OCI-LY1 (cell line): ENCODE results near the gene C10orf67.
"Not testable (repeated sequence)": the region's sequence is repeated elsewhere in the genome, so short reads cannot be mapped to it uniquely, and the experiment has no call there.

ENCODE experiments used
- H2AFZ ChIP-seq: fragments of 200-600 bp; sonication (generic), shearing (Covaris generic); 2 replicates; pipeline ENCODE4 v1.6.0; 2014; ENCODE audit warnings: antibody characterized with exemption, mild to moderate bottlenecking, low read length
- H3F3A ChIP-seq: fragments of 200-600 bp; sonication (generic), shearing (Covaris generic); 2 replicates; pipeline ENCODE4 v1.6.0; 2014; ENCODE audit warnings: mild to moderate bottlenecking, antibody characterized with exemption, low read length, moderate library complexity; ENCODE audit not compliant: insufficient read depth
- H3K27ac ChIP-seq: fragments of 200-600 bp; sonication (generic); 2 replicates; pipeline ENCODE4 v1.5.1; 2014; ENCODE audit warnings: low read length, mixed run types, mild to moderate bottlenecking, low read depth; ENCODE audit not compliant: poor library complexity, severe bottlenecking
- H3K27me3 ChIP-seq: fragments of 200-600 bp; sonication (generic); 2 replicates; pipeline ENCODE4 v1.6.0; 2014; ENCODE audit warnings: antibody characterized with exemption, mild to moderate bottlenecking, low read length, moderate library complexity; ENCODE audit not compliant: insufficient read depth
- H3K36me3 ChIP-seq: fragments of 200-600 bp; sonication (generic); 2 replicates; pipeline ENCODE4 v1.6.1; 2014; ENCODE audit warnings: mild to moderate bottlenecking, antibody characterized with exemption, low read length, moderate library complexity, mixed read lengths; ENCODE audit not compliant: insufficient read depth
- H3K4me1 ChIP-seq: fragments of 200-600 bp; sonication (generic); 2 replicates; pipeline ENCODE4 v1.5.1; 2014; ENCODE audit warnings: mild to moderate bottlenecking, low read length, moderate library complexity; ENCODE audit not compliant: insufficient read depth, severe bottlenecking
- H3K4me2 ChIP-seq: fragments of 200-600 bp; sonication (generic), shearing (Covaris generic); 2 replicates; pipeline ENCODE4 v1.6.1; 2014; ENCODE audit warnings: low read length
- H3K4me3 ChIP-seq: fragments of 200-600 bp; sonication (generic); 2 replicates; pipeline ENCODE4 v1.5.1; 2014; ENCODE audit warnings: low read length, low read depth, mild to moderate bottlenecking, mixed read lengths; ENCODE audit not compliant: poor library complexity, severe bottlenecking
- H3K79me2 ChIP-seq: fragments of 200-600 bp; shearing (Covaris generic); 2 replicates; pipeline ENCODE4 v1.6.1; 2016; ENCODE audit warnings: mixed run types, low read length, mixed read lengths; ENCODE audit not compliant: insufficient read depth
- H3K9ac ChIP-seq: fragments of 200-600 bp; sonication (generic), shearing (Covaris generic); 2 replicates; pipeline ENCODE4 v1.6.1; 2014; ENCODE audit warnings: mild to moderate bottlenecking, low read length, mixed read lengths
- H3K9me2 ChIP-seq: fragments of 200-600 bp; sonication (generic), shearing (Covaris generic); 2 replicates; pipeline ENCODE4 v1.6.1; 2014; ENCODE audit warnings: low read depth, mild to moderate bottlenecking, low read length, mixed read lengths
- H3K9me3 ChIP-seq: fragments of 200-600 bp; shearing (Covaris generic); 2 replicates; pipeline ENCODE4 v1.6.1; 2014; ENCODE audit warnings: low read length, mixed read lengths
- H4K20me1 ChIP-seq: fragments of 200-600 bp; sonication (generic), shearing (Covaris generic); 2 replicates; pipeline ENCODE4 v1.6.0; 2016; ENCODE audit warnings: mild to moderate bottlenecking, low read length; ENCODE audit not compliant: insufficient read depth
- EZH2 ChIP-seq: fragments of 200-600 bp; sonication (generic), shearing (Covaris generic); IDR thresholded peaks from 2 replicates; pipeline ENCODE4 v1.8.0; 2017; ENCODE audit warnings: borderline replicate concordance, mixed run types, mild to moderate bottlenecking, antibody characterized with exemption, low read length, moderate library complexity, mixed read lengths
- TF ChIP-seq, protein P1 (sequence below): fragments of 200-600 bp; sonication (generic), shearing (Covaris generic); IDR thresholded peaks from 2 replicates; pipeline ENCODE4 v1.5.1; 2017; ENCODE audit warnings: mild to moderate bottlenecking, antibody characterized with exemption, low read length, moderate library complexity, mixed read lengths

The C10orf67 gene

GRCh38 chr10:23358357-23358756, 13.8 kb upstream of the C10orf67 start:
- H3K9me3 ChIP-seq: no peaks in the 10 kb centered on the region
- no peak overlapping the region for H3K4me2 ChIP-seq
- no peaks in the 10 kb centered on the region for H3K79me2 ChIP-seq
- H3K4me1 ChIP-seq: no peaks in the 10 kb centered on the region
- no peaks in the 10 kb centered on the region for H3K27me3 ChIP-seq
- H3K27ac ChIP-seq: no peak overlapping the region
- H4K20me1 ChIP-seq: no peaks in the 10 kb centered on the region
- no peaks in the 10 kb centered on the region for H3F3A ChIP-seq
- H3K9me2 ChIP-seq: no peaks in the 10 kb centered on the region
- H3K4me3 ChIP-seq: no peak overlapping the region
- H2AFZ ChIP-seq: no peak overlapping the region
- no peaks in the 10 kb centered on the region for H3K36me3 ChIP-seq
- no peak overlapping the region for H3K9ac ChIP-seq
- TF ChIP-seq, protein P1, sequence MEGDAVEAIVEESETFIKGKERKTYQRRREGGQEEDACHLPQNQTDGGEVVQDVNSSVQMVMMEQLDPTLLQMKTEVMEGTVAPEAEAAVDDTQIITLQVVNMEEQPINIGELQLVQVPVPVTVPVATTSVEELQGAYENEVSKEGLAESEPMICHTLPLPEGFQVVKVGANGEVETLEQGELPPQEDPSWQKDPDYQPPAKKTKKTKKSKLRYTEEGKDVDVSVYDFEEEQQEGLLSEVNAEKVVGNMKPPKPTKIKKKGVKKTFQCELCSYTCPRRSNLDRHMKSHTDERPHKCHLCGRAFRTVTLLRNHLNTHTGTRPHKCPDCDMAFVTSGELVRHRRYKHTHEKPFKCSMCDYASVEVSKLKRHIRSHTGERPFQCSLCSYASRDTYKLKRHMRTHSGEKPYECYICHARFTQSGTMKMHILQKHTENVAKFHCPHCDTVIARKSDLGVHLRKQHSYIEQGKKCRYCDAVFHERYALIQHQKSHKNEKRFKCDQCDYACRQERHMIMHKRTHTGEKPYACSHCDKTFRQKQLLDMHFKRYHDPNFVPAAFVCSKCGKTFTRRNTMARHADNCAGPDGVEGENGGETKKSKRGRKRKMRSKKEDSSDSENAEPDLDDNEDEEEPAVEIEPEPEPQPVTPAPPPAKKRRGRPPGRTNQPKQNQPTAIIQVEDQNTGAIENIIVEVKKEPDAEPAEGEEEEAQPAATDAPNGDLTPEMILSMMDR: no peak
- TF ChIP-seq EZH2: no peak

DNA sequence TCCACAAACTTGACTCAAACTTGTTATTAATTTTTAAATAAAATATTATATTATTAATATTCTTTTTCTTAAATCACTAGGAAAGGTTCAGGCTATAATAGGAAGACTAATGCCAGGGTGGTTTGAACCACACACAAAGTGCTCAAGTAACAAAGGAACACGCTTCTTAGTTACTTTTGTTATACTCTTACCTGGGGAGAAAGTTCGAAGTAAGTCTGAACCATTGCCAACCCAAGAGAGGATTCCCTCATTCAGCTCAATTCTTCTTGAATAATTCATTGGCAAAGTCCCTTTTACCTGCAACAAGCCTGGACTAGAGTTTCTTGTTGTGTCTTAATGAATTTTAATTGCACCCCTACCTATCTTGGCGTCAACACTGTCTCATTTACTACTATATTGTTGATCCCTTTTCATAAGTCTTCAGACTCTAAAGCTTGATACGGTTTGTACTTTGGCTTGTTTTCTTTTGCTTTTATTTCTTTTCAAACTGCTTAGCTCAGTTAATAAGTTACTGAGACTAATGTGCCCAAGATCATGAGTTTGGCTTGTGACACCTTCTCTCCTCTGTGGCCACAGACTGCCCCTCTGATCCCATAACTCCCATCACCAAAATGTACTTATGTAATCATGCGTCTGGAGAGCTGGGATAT, 10.2 kb upstream of the C10orf67 start:
- Histone ChIP-seq H3K27me3 (no peaks in the 10 kb centered on the region), H3K9me2 (no peaks in the 10 kb centered on the region), H2AFZ (no peak overlapping the region), H3K4me1 (no peaks in the 10 kb centered on the region), H3K4me2 (no peak overlapping the region), H3K9me3 (no peaks in the 10 kb centered on the region), H3K9ac (no peak overlapping the region), H3K79me2 (no peaks in the 10 kb centered on the region), H3K27ac (no peak overlapping the region), H3K4me3 (no peak overlapping the region), H3F3A (no peaks in the 10 kb centered on the region), H3K36me3 (no peaks in the 10 kb centered on the region), H4K20me1 (no peaks in the 10 kb centered on the region)
- no peak for TF ChIP-seq EZH2
- TF ChIP-seq, protein P1: no peak

GRCh38 chr10:23351926-23352519, 7.4 kb upstream of the C10orf67 start:
- Histone ChIP-seq H3K27ac (no peak overlapping the region), H3K36me3 (no peaks in the 10 kb centered on the region), H3K79me2 (no peaks in the 10 kb centered on the region), H3K4me3 (no peak overlapping the region), H3K9ac (no peak overlapping the region), H3F3A (no peaks in the 10 kb centered on the region), H4K20me1 (no peaks in the 10 kb centered on the region), H3K27me3 (no peaks in the 10 kb centered on the region), H3K9me2 (no peaks in the 10 kb centered on the region), H2AFZ (no peak overlapping the region), H3K4me2 (no peak overlapping the region), H3K9me3 (no peaks in the 10 kb centered on the region), H3K4me1 (no peaks in the 10 kb centered on the region)
- TF ChIP-seq, protein P1: no peak
- no peak for TF ChIP-seq EZH2

DNA sequence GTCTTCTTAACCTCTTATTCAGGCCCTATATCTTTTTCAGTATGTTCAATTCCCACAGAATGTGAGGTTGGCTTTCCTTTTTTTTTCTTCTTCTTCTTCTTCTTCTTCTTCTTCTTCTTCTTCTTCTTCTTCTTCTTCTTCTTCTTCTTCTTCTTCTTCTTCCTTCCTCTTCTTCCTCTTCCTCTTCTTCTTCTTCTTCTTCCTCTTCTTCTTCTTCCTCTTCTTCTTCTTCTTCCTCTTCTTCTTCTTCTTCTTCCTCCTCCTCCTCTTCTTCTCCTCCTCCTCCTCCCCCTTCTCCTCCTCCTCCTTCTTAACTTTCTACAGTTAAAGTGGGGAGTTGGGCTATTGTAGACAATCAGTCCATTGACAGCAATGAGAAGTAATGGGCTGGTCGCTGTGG, 6.1 kb upstream of the C10orf67 start:
- not testable (repeated sequence) for H3K4me2 ChIP-seq, H3K79me2 ChIP-seq, H3K4me1 ChIP-seq, H3K9ac ChIP-seq, H3K27me3 ChIP-seq, H2AFZ ChIP-seq, H3K9me2 ChIP-seq, H3F3A ChIP-seq, H4K20me1 ChIP-seq, H3K36me3 ChIP-seq, H3K27ac ChIP-seq, H3K9me3 ChIP-seq, H3K4me3 ChIP-seq
